ENCODE results near the gene FBXW5. TPM values are rescaled to one million over a fixed set of nuclear protein-coding genes. Genes with fewer than 3 reads are reported as not detected.
A peak's percentile ranks its signal among the peaks of the same experiment; 100 is the strongest.

The FBXW5 gene
- total RNA-seq, 2 donors from 2014 or later, result 66.9 to 107 TPM

- DNase-seq (ENCODE audit: low spot score in 2 of 2), result no peak
- peak overlapping the region in 1 of 2 donors; percentile 46 for H3K27ac Mint-ChIP-seq
- H3K36me3 Mint-ChIP-seq, result no peaks in the 10 kb centered on the region
Measured at GRCh38 chr9:136965771-136966484, 21.4 kb upstream of the FBXW5 start.

GRCh38 chr9:136964833-136965422, 20.4 kb upstream of the FBXW5 start:
- no peak overlapping the region for H3K27ac Mint-ChIP-seq
- DNase-seq (ENCODE audit: low spot score in 2 of 2), result no peak
- H3K36me3 Mint-ChIP-seq, result no peaks in the 10 kb centered on the region
- ATAC-seq, result no peak
- H3K9me3 Mint-ChIP-seq, result no peaks in the 10 kb centered on the region

More at GRCh38 chr9:136965771-136966484, 21.4 kb upstream of the FBXW5 start:
- H3K9me3 Mint-ChIP-seq, result no peaks in the 10 kb centered on the region
- peak; percentile 51 to 57 for ATAC-seq

GRCh38 chr9:136964171-136964689, 19.7 kb upstream of the FBXW5 start:
- no peak overlapping the region for H3K27ac Mint-ChIP-seq
- no peak for ATAC-seq
- DNase-seq (ENCODE audit: low spot score in 2 of 2), result no peak
- H3K36me3 Mint-ChIP-seq, result no peaks in the 10 kb centered on the region
- no peaks in the 10 kb centered on the region for H3K9me3 Mint-ChIP-seq

GRCh38 chr9:136963751-136964150, 19.2 kb upstream of the FBXW5 start:
- DNase-seq (ENCODE audit: low spot score in 2 of 2), result no peak
- H3K9me3 Mint-ChIP-seq, result no peaks in the 10 kb centered on the region
- no peak overlapping the region for H3K27ac Mint-ChIP-seq
- H3K36me3 Mint-ChIP-seq, result no peaks in the 10 kb centered on the region
- ATAC-seq, result no peak

GRCh38 chr9:136963341-136963740, 18.8 kb upstream of the FBXW5 start:
- no peaks in the 10 kb centered on the region for H3K9me3 Mint-ChIP-seq
- H3K36me3 Mint-ChIP-seq, result no peaks in the 10 kb centered on the region
- DNase-seq (ENCODE audit: low spot score in 2 of 2) (no peak), ATAC-seq (no peak)
- H3K27ac Mint-ChIP-seq, result no peak overlapping the region

GRCh38 chr9:136962701-136963248, 18.2 kb upstream of the FBXW5 start:
- Mint-ChIP-seq H3K27ac (no peak overlapping the region), H3K9me3 (no peaks in the 10 kb centered on the region), H3K36me3 (no peaks in the 10 kb centered on the region)
- no peak for DNase-seq (ENCODE audit: low spot score in 2 of 2)
- ATAC-seq, result no peak

GRCh38 chr9:136962163-136962562, 17.6 kb upstream of the FBXW5 start:
- DNase-seq (ENCODE audit: low spot score in 2 of 2), result no peak
- ATAC-seq, result no peak
- Mint-ChIP-seq H3K9me3 (no peaks in the 10 kb centered on the region), H3K27ac (no peak overlapping the region), H3K36me3 (no peaks in the 10 kb centered on the region)

- no peak for ATAC-seq
- Mint-ChIP-seq H3K9me3 (peaks cover 5% of the 10 kb centered on the region in 2 donors), H3K27ac (no peak overlapping the region), H3K36me3 (no peaks in the 10 kb centered on the region)
- no peak for DNase-seq (ENCODE audit: low spot score in 2 of 2)
Measured at GRCh38 chr9:136961279-136962065, 16.9 kb upstream of the FBXW5 start.

GRCh38 chr9:136960938-136961275, 16.4 kb upstream of the FBXW5 start:
- DNase-seq (ENCODE audit: low spot score in 2 of 2), result no peak
- H3K27ac Mint-ChIP-seq, result no peak overlapping the region
- H3K9me3 Mint-ChIP-seq, result peaks cover 9% of the 10 kb centered on the region in 2 donors
- H3K36me3 Mint-ChIP-seq, result no peaks in the 10 kb centered on the region
- ATAC-seq, result no peak

GRCh38 chr9:136960212-136960937, 15.8 kb upstream of the FBXW5 start:
- peaks cover 9% of the 10 kb centered on the region in 2 donors for H3K9me3 Mint-ChIP-seq
- ATAC-seq (no peak), DNase-seq (ENCODE audit: low spot score in 2 of 2) (no peak)
- H3K27ac Mint-ChIP-seq, result no peak overlapping the region
- no peaks in the 10 kb centered on the region for H3K36me3 Mint-ChIP-seq

- no peak for ATAC-seq
- DNase-seq (ENCODE audit: low spot score in 2 of 2), result no peak
- peaks cover 9% of the 10 kb centered on the region in 2 donors for H3K9me3 Mint-ChIP-seq
- H3K27ac Mint-ChIP-seq, result no peak overlapping the region
- H3K36me3 Mint-ChIP-seq, result no peaks in the 10 kb centered on the region
Measured at GRCh38 chr9:136958898-136959850, 14.6 kb upstream of the FBXW5 start.

GRCh38 chr9:136958473-136958872, 13.9 kb upstream of the FBXW5 start:
- no peak for DNase-seq (ENCODE audit: low spot score in 2 of 2)
- no peaks in the 10 kb centered on the region for H3K36me3 Mint-ChIP-seq
- no peak overlapping the region for H3K27ac Mint-ChIP-seq
- no peak for ATAC-seq
- peaks cover 9% of the 10 kb centered on the region in 2 donors for H3K9me3 Mint-ChIP-seq

GRCh38 chr9:136957901-136958300, 13.4 kb upstream of the FBXW5 start:
- Mint-ChIP-seq H3K9me3 (peaks cover 9% of the 10 kb centered on the region in 2 donors), H3K36me3 (no peaks in the 10 kb centered on the region), H3K27ac (no peak overlapping the region)
- no peak for DNase-seq (ENCODE audit: low spot score in 2 of 2)
- no peak for ATAC-seq

- no peaks in the 10 kb centered on the region for H3K36me3 Mint-ChIP-seq
- DNase-seq (ENCODE audit: low spot score in 2 of 2) (no peak), ATAC-seq (no peak)
- H3K9me3 Mint-ChIP-seq, result peaks cover 9% of the 10 kb centered on the region in 2 donors
- no peak overlapping the region for H3K27ac Mint-ChIP-seq
Measured at GRCh38 chr9:136957461-136957860, 12.9 kb upstream of the FBXW5 start.

- ATAC-seq (no peak), DNase-seq (ENCODE audit: low spot score in 2 of 2) (no peak)
- H3K27ac Mint-ChIP-seq, result no peak overlapping the region
- no peaks in the 10 kb centered on the region for H3K36me3 Mint-ChIP-seq
- peaks cover 9% of the 10 kb centered on the region in 2 donors for H3K9me3 Mint-ChIP-seq
Measured at GRCh38 chr9:136956604-136957003, 12.1 kb upstream of the FBXW5 start.

Data from activated naive CD4-positive, alpha-beta T cell treated with anti-CD3 and anti-CD28 coated beads, Interleukin-2, amount 50 U/mL, for 72 hours (primary cell).